Mesenchymal stem cell (in vitro differentiated cells and primary cell): Measurements from ENCODE around the gene FILIP1L.
A peak's percentile ranks its signal among the peaks of the same experiment; 100 is the strongest.

ENCODE experiments used
- DNase-seq: peaks from one replicate; pipeline ENCODE4 v3.0.0-alpha.2; 2013
- H2AFZ ChIP-seq: one replicate; pipeline ENCODE4 v1.6.1; 2013; ENCODE audit warnings: low read depth, mild to moderate bottlenecking, control low read depth, inconsistent platforms, low read length, moderate library complexity
- H2AK5ac ChIP-seq: 2 replicates; pipeline ENCODE4 v1.6.1; 2013; ENCODE audit warnings: low read length, moderate library complexity, mild to moderate bottlenecking, inconsistent platforms; ENCODE audit not compliant: severe bottlenecking
- H2BK120ac ChIP-seq: one replicate; pipeline ENCODE4 v1.6.1; 2013; ENCODE audit warnings: low read depth, mild to moderate bottlenecking, inconsistent platforms, low read length, moderate library complexity
- H2BK12ac ChIP-seq, 2 experiments: one replicate each; pipeline ENCODE4 v1.6.1; 2013; ENCODE audit warnings: inconsistent platforms in 2 of 2, low read length in 2 of 2, mild to moderate bottlenecking in 2 of 2, moderate library complexity in 2 of 2, control low read depth in 1 of 2
- H2BK15ac ChIP-seq: one replicate; pipeline ENCODE4 v1.6.1; 2013; ENCODE audit warnings: mild to moderate bottlenecking, low read depth, inconsistent platforms; ENCODE audit not compliant: poor library complexity, severe bottlenecking
- H2BK5ac ChIP-seq: 2 replicates; pipeline ENCODE4 v1.6.1; 2013; ENCODE audit warnings: low read depth, mild to moderate bottlenecking, low read length, control low read depth, inconsistent platforms; ENCODE audit not compliant: poor library complexity, severe bottlenecking
- H3K14ac ChIP-seq, 2 experiments: one replicate each; pipeline ENCODE4 v1.6.1; 2013; ENCODE audit warnings: inconsistent platforms in 2 of 2, low read length in 2 of 2, control low read depth in 1 of 2, mild to moderate bottlenecking in 1 of 2, moderate library complexity in 1 of 2
- H3K18ac ChIP-seq, 2 experiments: one replicate each; pipeline ENCODE4 v1.6.1; 2013; ENCODE audit warnings: inconsistent platforms in 2 of 2, low read length in 2 of 2, control low read depth in 1 of 2, low read depth in 1 of 2, mild to moderate bottlenecking in 1 of 2
- H3K23ac ChIP-seq, 2 experiments: one replicate each; pipeline ENCODE4 v1.6.1; 2013; ENCODE audit warnings: inconsistent platforms in 2 of 2, low read length in 2 of 2, mild to moderate bottlenecking in 2 of 2, moderate library complexity in 2 of 2, control low read depth in 1 of 2
- H3K27ac ChIP-seq: 2 replicates; pipeline ENCODE4 v1.5.1; 2013; ENCODE audit warnings: mild to moderate bottlenecking, moderate library complexity, low read length, control low read depth, inconsistent platforms; ENCODE audit not compliant: poor library complexity, severe bottlenecking
- H3K27me3 ChIP-seq, 2 experiments: 2 replicates each; pipeline versions ENCODE4 v1.6.1 to v1.7.0; 2013; ENCODE audit warnings: low read length in 2 of 2, mild to moderate bottlenecking in 2 of 2, moderate library complexity in 2 of 2, control low read depth in 1 of 2, inconsistent platforms in 1 of 2; ENCODE audit not compliant: control insufficient read depth in 1 of 2, insufficient read depth in 1 of 2
- H3K36me3 ChIP-seq, 2 experiments: 2 replicates each; pipeline versions ENCODE4 v1.6.1 to v1.7.0; 2013; ENCODE audit warnings: low read length in 2 of 2, control low read depth in 1 of 2, inconsistent platforms in 1 of 2, low read depth in 1 of 2, mild to moderate bottlenecking in 1 of 2; ENCODE audit not compliant: insufficient read depth in 2 of 2, control insufficient read depth in 1 of 2
- H3K4ac ChIP-seq, 2 experiments: one replicate each; pipeline ENCODE4 v1.6.1; 2013; ENCODE audit warnings: inconsistent platforms in 2 of 2, low read length in 2 of 2, mild to moderate bottlenecking in 2 of 2, moderate library complexity in 2 of 2, control low read depth in 1 of 2, low read depth in 1 of 2
- H3K4me1 ChIP-seq: 2 replicates; pipeline ENCODE4 v1.6.1; 2013; ENCODE audit warnings: low read depth, low read length, control low read depth; ENCODE audit not compliant: control insufficient read depth, insufficient read depth
- H3K4me2 ChIP-seq: 2 replicates; pipeline ENCODE4 v1.6.1; 2013; ENCODE audit warnings: low read length, mild to moderate bottlenecking, inconsistent platforms; ENCODE audit not compliant: poor library complexity, severe bottlenecking
- H3K4me3 ChIP-seq, 2 experiments: 2 replicates each; pipeline versions ENCODE4 v1.5.1 to v1.7.0; 2013; ENCODE audit warnings: low read length in 2 of 2, mild to moderate bottlenecking in 2 of 2, control low read depth in 1 of 2, low read depth in 1 of 2; ENCODE audit not compliant: insufficient read depth in 1 of 2
- H3K79me1 ChIP-seq: replicated peaks from 2 replicates; pipeline ENCODE4 v1.6.1; 2013; ENCODE audit warnings: mild to moderate bottlenecking, control low read depth, low read length, inconsistent platforms; ENCODE audit not compliant: poor library complexity, severe bottlenecking
- H3K9ac ChIP-seq: 2 replicates; pipeline ENCODE4 v1.7.0; 2013; ENCODE audit warnings: mild to moderate bottlenecking, low read length, moderate library complexity
- H3K9me3 ChIP-seq: 2 replicates; pipeline ENCODE4 v1.7.0; 2013; ENCODE audit warnings: mild to moderate bottlenecking, low read length; ENCODE audit not compliant: control insufficient read depth
- H4K8ac ChIP-seq: one replicate; pipeline ENCODE4 v1.6.1; 2013; ENCODE audit warnings: inconsistent platforms, mild to moderate bottlenecking, low read length, moderate library complexity
- H4K91ac ChIP-seq: one replicate; pipeline ENCODE4 v1.6.1; 2013; ENCODE audit warnings: mild to moderate bottlenecking, low read length, inconsistent platforms
- WGBS: methylation state at CpG from one replicate; pipeline ENCODE4 v1.1.7; 2013; ENCODE audit warnings: mixed read lengths; 5-methylcytosine and 5-hydroxymethylcytosine counted together

Gene FILIP1L

DNA sequence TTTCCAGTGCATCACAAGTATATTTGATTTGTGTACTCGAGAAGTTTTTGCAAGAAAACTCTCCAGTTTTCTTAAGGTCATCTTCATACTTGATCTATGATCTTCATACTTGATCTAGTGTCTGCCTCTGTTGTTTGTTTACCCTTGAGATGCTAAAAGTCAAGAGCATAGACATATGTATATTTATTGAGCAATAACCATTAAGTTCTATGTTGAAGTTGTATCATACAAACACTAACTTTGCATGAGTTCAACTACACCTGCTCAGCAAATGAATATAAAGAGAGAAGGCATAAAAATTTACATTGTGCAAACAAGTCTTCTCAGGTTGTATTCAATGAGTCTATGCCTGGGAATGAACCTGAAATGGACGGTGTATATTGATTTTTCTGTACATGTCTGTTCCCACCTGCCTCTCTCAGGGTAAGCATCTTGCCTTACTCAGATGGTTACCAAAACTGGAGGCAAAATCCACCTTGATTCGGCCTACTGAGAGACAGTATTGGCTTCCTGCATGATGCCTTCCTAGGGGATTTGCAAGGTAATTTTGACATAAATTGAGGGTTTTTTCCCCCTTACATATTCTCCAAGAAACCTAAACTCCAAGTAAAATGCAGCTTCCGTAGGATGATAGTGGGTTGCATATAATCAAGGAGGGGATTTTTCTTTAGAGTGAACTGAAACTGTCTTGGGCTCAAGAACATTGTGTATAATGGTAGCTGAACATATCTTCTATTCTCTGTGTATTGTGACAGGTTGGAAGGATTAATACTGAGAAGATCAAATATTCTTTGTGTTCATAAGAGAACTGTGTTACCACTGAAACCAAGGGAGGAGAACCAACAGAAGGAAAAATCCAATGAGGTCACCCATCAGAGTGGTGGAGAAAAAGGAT, 110.4 kb downstream of the FILIP1L start:
- H3K27me3 ChIP-seq = no peaks in the 10 kb centered on the region
- no peak overlapping the region for H2BK12ac ChIP-seq
- H3K79me1 ChIP-seq = peaks cover 4% of the 10 kb centered on the region
- no peak overlapping the region for H4K8ac ChIP-seq
- no peak overlapping the region for H2BK120ac ChIP-seq
- H3K9me3 ChIP-seq = no peaks in the 10 kb centered on the region
- H3K4ac ChIP-seq = no peak overlapping the region
- H3K4me3 ChIP-seq = no peak overlapping the region
- no peak overlapping the region for H2AFZ ChIP-seq
- H3K9ac ChIP-seq = no peak overlapping the region
- H3K27ac ChIP-seq = peak overlapping the region; percentile 90
- no peak for DNase-seq
- no peak overlapping the region for H4K91ac ChIP-seq
- no peaks in the 10 kb centered on the region for H3K36me3 ChIP-seq
- peak overlapping the region; percentile 40 for H2AK5ac ChIP-seq
- 100% methylated on average over 3 of the region's 4 CpGs for WGBS
- H2BK5ac ChIP-seq = no peak overlapping the region
- H3K23ac ChIP-seq = no peak overlapping the region
- H2BK15ac ChIP-seq = no peak overlapping the region
- H3K4me2 ChIP-seq = no peak overlapping the region
- peaks cover 1% of the 10 kb centered on the region for H3K4me1 ChIP-seq
- H3K18ac ChIP-seq = no peak overlapping the region
- H3K14ac ChIP-seq = no peak overlapping the region

DNA sequence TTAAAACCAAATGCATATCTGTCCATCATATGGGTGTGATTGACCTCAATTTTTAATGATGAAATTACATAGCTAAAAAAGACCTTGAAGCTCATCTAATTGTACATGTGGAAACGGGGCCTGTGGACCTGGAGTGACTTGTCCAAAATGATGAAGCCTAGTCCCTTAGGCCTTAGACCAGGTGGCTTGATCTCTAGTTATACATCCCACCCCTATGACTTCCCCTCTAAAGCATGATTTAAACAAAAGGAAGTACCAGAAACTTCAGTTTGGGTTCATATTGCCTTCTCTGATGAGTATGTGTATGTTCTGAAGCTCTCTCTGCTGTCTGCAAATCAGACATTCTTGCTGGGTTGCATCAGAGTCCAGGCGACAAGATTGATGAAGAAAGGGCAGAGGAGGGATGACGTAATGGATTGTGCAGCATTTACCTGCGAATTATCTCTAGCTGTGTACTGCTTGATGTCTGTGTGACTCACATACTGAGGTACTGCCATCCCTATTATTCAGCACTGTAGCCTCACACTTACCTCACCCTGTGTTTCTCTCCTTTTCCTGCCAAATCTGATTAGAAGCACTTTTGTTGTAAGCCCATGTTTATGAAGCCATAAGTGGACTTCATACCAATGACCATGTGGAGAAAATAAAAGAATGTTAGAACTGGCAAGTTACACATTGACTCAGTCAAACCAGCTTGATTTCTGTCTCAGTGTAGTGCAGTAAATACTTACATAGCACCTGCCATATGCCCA, 111.5 kb downstream of the FILIP1L start:
- Histone ChIP-seq H3K4me3 (no peak overlapping the region), H3K9ac (no peak overlapping the region), H3K4ac (no peak overlapping the region), H3K79me1 (peaks cover 4% of the 10 kb centered on the region), H3K27ac (peak overlapping the region; percentile 90), H2BK120ac (no peak overlapping the region), H3K14ac (no peak overlapping the region), H2BK15ac (no peak overlapping the region), H3K23ac (no peak overlapping the region), H3K18ac (no peak overlapping the region), H4K8ac (no peak overlapping the region), H3K4me2 (peak overlapping the region; percentile 0), H3K4me1 (peaks cover 1% of the 10 kb centered on the region), H3K27me3 (no peaks in the 10 kb centered on the region), H3K36me3 (no peaks in the 10 kb centered on the region), H2BK12ac (no peak overlapping the region), H2AFZ (no peak overlapping the region), H3K9me3 (no peaks in the 10 kb centered on the region), H2BK5ac (no peak overlapping the region), H2AK5ac (no peak overlapping the region), H4K91ac (no peak overlapping the region)
- peak; percentile 83 for DNase-seq
- 17% methylated on average over 3 of the region's 4 CpGs for WGBS

DNA sequence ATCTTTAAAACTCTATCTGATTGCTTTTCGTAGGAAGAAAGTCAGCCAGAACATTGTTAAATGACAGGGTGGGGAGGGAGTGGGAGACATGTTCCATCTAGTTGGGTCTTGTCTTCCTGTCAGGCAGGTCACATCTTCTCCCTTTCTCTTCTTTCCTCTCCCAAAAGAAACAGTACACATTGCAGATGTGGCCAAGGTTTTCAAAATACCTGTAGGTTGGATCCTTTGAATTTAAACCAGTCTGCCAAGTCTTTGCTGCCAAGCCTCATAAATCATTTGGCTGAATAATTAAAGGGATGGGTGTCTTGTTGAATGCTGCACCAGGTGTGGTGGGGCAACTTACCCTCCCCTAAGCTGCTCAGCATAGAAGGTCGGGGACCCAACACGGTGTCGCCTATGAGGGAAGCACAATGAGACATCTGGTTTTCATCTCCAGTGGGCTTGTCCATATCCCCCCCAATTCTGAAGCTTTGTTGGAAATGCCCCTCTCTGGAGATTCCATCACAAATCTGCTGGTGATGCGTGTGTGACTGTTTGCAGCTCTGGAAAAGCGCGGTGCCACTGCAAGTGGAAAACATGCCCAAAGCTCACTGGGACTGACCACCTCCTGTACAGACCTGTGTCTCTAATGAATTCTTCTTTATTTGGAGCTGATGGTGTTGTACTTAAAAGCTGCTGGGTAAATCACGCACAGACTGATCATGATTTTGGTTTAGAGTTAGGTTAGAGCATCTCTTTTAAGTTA, 112.6 kb downstream of the FILIP1L start:
- H2BK12ac ChIP-seq = no peak overlapping the region
- no peaks in the 10 kb centered on the region for H3K9me3 ChIP-seq
- no peak overlapping the region for H3K23ac ChIP-seq
- H3K4me2 ChIP-seq = no peak overlapping the region
- H4K8ac ChIP-seq = no peak overlapping the region
- H4K91ac ChIP-seq = no peak overlapping the region
- no peaks in the 10 kb centered on the region for H3K27me3 ChIP-seq
- no peak overlapping the region for H3K9ac ChIP-seq
- H3K4me1 ChIP-seq = peaks cover 1% of the 10 kb centered on the region
- WGBS = 96% methylated on average over 6 of the region's 8 CpGs
- H3K4ac ChIP-seq = no peak overlapping the region
- H3K4me3 ChIP-seq = no peak overlapping the region
- H2BK15ac ChIP-seq = no peak overlapping the region
- H2AK5ac ChIP-seq = peak overlapping the region; percentile 72
- H3K36me3 ChIP-seq = no peaks in the 10 kb centered on the region
- peaks cover 2% of the 10 kb centered on the region for H3K79me1 ChIP-seq
- H2BK120ac ChIP-seq = no peak overlapping the region
- no peak overlapping the region for H2BK5ac ChIP-seq
- H2AFZ ChIP-seq = no peak overlapping the region
- H3K18ac ChIP-seq = peak overlapping the region in 1 of 2 experiments; percentile 18
- peak overlapping the region in 1 of 2 experiments; percentile 26 for H3K14ac ChIP-seq
- H3K27ac ChIP-seq = no peak overlapping the region
- no peak for DNase-seq

DNA sequence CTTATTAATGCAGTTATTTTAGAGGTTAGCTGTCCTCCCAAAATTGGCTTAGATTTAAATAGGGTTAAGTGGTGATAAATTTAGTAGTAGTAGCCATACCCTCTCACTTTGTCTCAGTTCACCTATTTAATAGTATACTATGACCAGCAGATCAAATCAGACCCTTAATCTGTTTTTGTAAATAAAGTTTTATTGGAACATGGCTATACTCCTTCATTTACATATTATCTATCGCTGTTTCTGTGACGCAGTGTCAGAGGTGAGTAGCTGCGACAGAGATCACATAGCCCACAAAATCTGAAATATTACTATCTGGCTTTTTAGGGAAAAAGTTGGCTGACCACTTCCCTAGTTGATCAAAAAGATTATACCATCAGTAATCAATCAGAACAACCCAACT, 113.2 kb downstream of the FILIP1L start:
- Histone ChIP-seq H2BK12ac (no peak overlapping the region), H3K18ac (no peak overlapping the region), H3K23ac (no peak overlapping the region), H3K4me3 (no peak overlapping the region), H2BK5ac (no peak overlapping the region), H3K14ac (no peak overlapping the region), H4K8ac (no peak overlapping the region), H3K36me3 (no peaks in the 10 kb centered on the region), H3K9ac (no peak overlapping the region), H3K27ac (no peak overlapping the region), H3K9me3 (no peaks in the 10 kb centered on the region), H3K4me1 (peaks cover 1% of the 10 kb centered on the region), H2BK120ac (no peak overlapping the region), H2AK5ac (no peak overlapping the region), H3K4ac (no peak overlapping the region), H4K91ac (no peak overlapping the region), H3K4me2 (no peak overlapping the region), H3K27me3 (no peaks in the 10 kb centered on the region), H2BK15ac (no peak overlapping the region), H2AFZ (no peak overlapping the region), H3K79me1 (peaks cover 2% of the 10 kb centered on the region)
- DNase-seq = no peak
- WGBS = no CpG with 5 or more reads among the region's 3 CpGs
